Measurements from ENCODE around the gene ATP5MC2.

The ATP5MC2 gene

GRCh38 chr12:53623548-53624385, 52.1 kb downstream of the ATP5MC2 start:
- H3K27ac ChIP-seq, result peak overlapping the region in 19 of 21 experiments; percentile 16 to 99 (median 96)
- H3K4me3 ChIP-seq, result peak overlapping the region; percentile 44 to 61 (median 58)

DNA sequence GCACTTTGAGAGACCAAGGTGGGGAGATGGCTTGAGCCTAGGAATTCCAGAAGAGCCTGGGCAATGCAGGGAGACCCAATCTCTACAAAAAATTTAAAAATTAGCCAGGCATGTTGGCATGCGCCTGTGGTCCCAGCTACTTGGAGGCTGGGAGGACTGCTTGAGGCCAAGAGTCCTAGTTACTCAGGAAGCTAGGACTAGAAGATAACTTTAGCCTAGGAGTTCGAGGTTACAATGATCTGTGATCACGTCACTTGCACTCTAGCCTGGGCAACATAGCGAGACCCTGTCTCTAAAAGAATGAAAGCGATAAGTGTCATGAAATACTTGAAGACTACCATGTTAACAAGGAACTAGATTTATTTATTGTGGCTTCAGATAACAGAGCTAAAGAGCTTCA, 53.2 kb downstream of the ATP5MC2 start:
- Histone ChIP-seq H3K27ac (peak overlapping the region in 12 of 21 experiments; percentile 20 to 98 (median 96)), H3K4me3 (no peak overlapping the region)

DNA sequence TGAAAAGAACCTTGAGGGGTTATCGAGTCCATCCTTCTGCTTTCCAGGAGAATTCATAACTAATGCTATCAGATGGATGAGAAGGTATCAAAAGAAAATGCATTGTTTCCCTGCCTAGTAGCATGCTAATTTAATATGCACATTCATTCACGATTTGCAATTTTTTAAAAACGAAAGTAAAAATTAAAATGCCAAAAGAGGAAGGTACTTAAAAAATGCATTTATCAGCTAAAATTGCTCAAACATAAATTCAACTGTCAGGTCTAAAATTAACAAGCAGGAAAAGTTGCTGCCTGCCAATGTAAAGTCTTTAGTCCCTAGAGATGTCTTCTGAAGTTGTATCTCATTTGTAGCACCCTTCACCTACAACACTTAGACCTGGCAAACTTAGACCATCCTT, 57.6 kb downstream of the ATP5MC2 start:
- Histone ChIP-seq H3K4me3 (peak overlapping the region in 5 of 7 experiments; percentile 2 to 20 (median 7)), H3K27ac (peak overlapping the region in 15 of 21 experiments; percentile 12 to 83 (median 52))

DNA sequence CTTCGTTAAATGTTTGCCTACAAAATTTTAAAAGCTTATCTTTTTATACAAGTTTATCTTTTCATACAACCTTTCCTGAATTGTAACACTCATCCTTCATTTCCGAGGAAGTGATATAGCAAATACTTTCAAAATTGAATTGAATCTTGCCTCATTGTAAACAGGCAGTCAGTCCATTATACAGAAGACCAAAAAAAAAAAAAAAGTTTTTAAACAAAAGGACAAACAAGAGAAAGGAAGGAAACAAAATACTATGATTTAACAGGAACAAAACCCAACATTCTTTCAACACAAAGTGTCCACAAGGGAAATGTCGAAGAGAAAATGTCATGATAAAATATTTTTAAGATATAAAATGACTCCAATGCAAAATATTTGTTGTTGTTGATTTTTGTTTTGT, 58.2 kb downstream of the ATP5MC2 start:
- peak overlapping the region in 16 of 21 experiments; percentile 12 to 83 (median 48) for H3K27ac ChIP-seq
- peak overlapping the region in 3 of 7 experiments; percentile 2 to 20 (median 17) for H3K4me3 ChIP-seq

- H3K4me3 ChIP-seq, result no peak overlapping the region
- H3K27ac ChIP-seq, result peak overlapping the region in 10 of 21 experiments; percentile 28 to 83 (median 62)
Observed at GRCh38 chr12:53616950-53617349, 58.9 kb downstream of the ATP5MC2 start.
